ENCODE measurements around the gene LPCAT2. TPM values are rescaled to one million over a fixed set of nuclear protein-coding genes. Genes with fewer than 3 reads are reported as not detected.

The LPCAT2 gene
- total RNA-seq, 2 donors from 2014 or later: 0.30 to 3.0 TPM

DNA sequence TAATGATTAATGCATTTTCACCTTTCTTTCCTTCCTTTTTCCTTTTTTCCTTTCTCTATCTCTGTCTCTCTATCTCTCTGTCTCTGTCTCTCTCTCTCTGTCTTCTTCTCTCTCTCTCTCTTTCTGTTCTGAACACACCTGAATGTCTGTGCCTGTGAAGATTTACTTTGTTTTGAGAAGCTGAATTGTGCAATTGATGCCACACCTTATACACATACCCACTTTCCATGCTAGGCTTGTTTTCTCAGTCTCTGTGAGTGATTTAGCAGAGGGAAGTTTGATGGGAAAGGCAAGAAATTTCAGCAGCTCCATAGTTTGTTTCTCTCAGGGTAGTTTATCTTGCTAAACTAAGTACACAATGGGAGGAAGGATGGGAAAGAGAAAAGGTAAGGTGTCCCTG is 48.3 kb downstream of the LPCAT2 start:
- H3K9me3 Mint-ChIP-seq: peaks cover 0 to 3% of the 10 kb centered on the region in 2 donors
- no peak overlapping the region for H3K27ac Mint-ChIP-seq
- no peaks in the 10 kb centered on the region for H3K36me3 Mint-ChIP-seq
- ATAC-seq (no peak), DNase-seq (ENCODE audit: low spot score in 2 of 2) (no peak)

- ATAC-seq (no peak), DNase-seq (ENCODE audit: low spot score in 2 of 2) (no peak)
- H3K36me3 Mint-ChIP-seq: no peaks in the 10 kb centered on the region
- no peak overlapping the region for H3K27ac Mint-ChIP-seq
- H3K9me3 Mint-ChIP-seq: peaks cover 0 to 3% of the 10 kb centered on the region in 2 donors
Observed at GRCh38 chr16:55559233-55559632, 50.4 kb downstream of the LPCAT2 start.

- H3K36me3 Mint-ChIP-seq: no peaks in the 10 kb centered on the region
- ATAC-seq (no peak), DNase-seq (ENCODE audit: low spot score in 2 of 2) (no peak)
- peaks cover 0 to 3% of the 10 kb centered on the region in 2 donors for H3K9me3 Mint-ChIP-seq
- H3K27ac Mint-ChIP-seq: no peak overlapping the region
Observed at GRCh38 chr16:55559933-55560516, 51.2 kb downstream of the LPCAT2 start.

DNA sequence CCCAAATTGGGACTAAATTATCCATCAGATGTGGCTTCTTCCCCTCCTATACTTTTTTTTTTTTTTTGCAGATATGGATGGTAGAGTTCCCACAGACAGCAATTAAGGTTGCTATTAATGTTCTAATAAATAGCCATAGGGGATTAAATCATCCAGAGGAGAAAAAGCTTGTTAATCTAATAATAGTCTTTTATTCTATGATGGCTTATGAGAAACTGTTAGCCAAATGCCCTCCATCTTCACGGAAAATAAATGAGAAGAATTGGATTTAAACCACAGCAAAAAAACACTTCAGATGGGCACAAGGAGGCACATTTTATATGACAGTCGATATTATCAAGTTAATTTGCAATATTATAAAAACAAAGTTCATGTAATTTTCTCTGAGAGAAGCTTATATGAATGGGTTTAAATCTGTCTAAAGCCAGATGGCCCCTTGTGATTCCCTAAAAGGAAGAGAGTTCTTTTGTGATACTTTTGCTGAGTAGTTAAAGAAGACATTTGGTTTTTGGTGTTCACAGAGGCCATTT is 52.5 kb downstream of the LPCAT2 start:
- ATAC-seq (no peak), DNase-seq (ENCODE audit: low spot score in 2 of 2) (no peak)
- no peaks in the 10 kb centered on the region for H3K36me3 Mint-ChIP-seq
- no peak overlapping the region for H3K27ac Mint-ChIP-seq
- peaks cover 0 to 3% of the 10 kb centered on the region in 2 donors for H3K9me3 Mint-ChIP-seq

DNA sequence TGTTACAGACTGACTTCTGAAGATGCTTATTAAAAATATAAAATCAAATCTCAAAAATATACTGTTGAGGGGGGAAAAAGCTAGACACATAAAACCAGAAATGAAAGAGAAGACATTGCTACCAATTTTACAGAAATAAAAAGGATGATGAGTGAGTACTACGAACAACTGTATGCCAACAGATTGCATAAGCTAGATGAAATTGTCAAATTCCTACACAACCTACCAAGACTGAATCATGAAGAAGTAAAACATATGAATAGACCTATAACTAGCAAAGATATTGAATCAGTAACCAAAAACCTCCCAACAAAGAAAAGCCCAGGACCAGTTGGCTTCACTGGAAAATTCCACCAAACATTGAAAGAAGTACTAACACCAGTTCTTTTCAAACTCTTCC is 54.1 kb downstream of the LPCAT2 start:
- H3K27ac Mint-ChIP-seq: no peak overlapping the region
- ATAC-seq (no peak), DNase-seq (ENCODE audit: low spot score in 2 of 2) (no peak)
- no peaks in the 10 kb centered on the region for H3K36me3 Mint-ChIP-seq
- no peaks in the 10 kb centered on the region for H3K9me3 Mint-ChIP-seq

GRCh38 chr16:55563797-55564196 is 54.9 kb downstream of the LPCAT2 start:
- no peaks in the 10 kb centered on the region for H3K36me3 Mint-ChIP-seq
- no peak for DNase-seq (ENCODE audit: low spot score in 2 of 2)
- no peak overlapping the region for H3K27ac Mint-ChIP-seq
- no peaks in the 10 kb centered on the region for H3K9me3 Mint-ChIP-seq
- no peak for ATAC-seq

DNA sequence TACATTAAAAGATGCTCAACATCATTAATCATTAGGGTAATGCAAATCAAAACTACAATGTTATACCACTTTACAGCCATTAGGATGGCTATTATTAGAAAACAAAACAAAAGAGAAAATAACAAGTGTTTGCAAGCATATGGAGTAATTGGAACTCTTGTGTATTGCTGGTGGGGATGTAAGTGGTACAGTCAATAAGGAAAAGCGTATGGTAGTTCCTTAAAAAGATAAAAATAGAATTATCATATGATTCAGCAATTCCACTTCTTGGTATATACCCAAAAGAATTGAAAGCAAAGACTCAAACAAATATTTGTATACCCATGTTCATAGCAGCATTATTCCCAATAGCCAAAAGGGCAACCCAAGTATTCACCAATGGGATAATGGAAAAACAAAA is 56.2 kb downstream of the LPCAT2 start:
- Mint-ChIP-seq H3K9me3 (no peaks in the 10 kb centered on the region), H3K36me3 (no peaks in the 10 kb centered on the region), H3K27ac (no peak overlapping the region)
- DNase-seq (ENCODE audit: low spot score in 2 of 2): no peak
- ATAC-seq: no peak

GRCh38 chr16:55566432-55567175 is 57.7 kb downstream of the LPCAT2 start, which contains the start of gene CAPNS2:
CAPNS2 (plus strand) TSS chr16:55566684; CDS start chr16:55566757, 73 bp downstream.
- ATAC-seq (no peak), DNase-seq (ENCODE audit: low spot score in 2 of 2) (no peak)
- Mint-ChIP-seq H3K27ac (no peak within 1 kb of the TSS), H3K36me3 (no peaks in the 10 kb centered on the region), H3K9me3 (no peaks in the 10 kb centered on the region)

GRCh38 chr16:55567382-55567781 is 58.5 kb downstream of the LPCAT2 start:
- Mint-ChIP-seq H3K36me3 (no peaks in the 10 kb centered on the region), H3K27ac (no peak overlapping the region), H3K9me3 (no peaks in the 10 kb centered on the region)
- ATAC-seq (no peak), DNase-seq (ENCODE audit: low spot score in 2 of 2) (no peak)

- ATAC-seq (no peak), DNase-seq (ENCODE audit: low spot score in 2 of 2) (no peak)
- Mint-ChIP-seq H3K27ac (no peak overlapping the region), H3K36me3 (no peaks in the 10 kb centered on the region), H3K9me3 (no peaks in the 10 kb centered on the region)
Observed at GRCh38 chr16:55568207-55568606, 59.3 kb downstream of the LPCAT2 start.

DNA sequence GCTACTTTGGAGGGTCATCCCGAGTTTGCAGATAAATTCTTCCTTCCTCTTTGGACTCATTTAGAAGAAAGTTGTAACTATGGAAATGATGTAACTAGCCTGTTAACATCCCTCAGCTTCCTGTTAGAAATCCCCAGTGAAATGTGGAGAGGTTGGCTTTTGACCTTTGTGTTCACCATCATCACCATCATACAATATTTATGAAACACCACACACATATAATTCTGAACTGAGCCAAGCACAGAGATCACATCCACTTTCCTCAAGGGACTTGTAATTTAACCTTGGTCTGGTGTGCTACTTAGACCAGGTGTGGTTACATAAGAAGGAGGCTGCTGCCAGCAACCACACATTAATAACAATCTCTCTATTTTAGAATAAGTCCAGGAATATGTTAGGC is 60.2 kb downstream of the LPCAT2 start:
- ATAC-seq (no peak), DNase-seq (ENCODE audit: low spot score in 2 of 2) (no peak)
- no peaks in the 10 kb centered on the region for H3K9me3 Mint-ChIP-seq
- H3K27ac Mint-ChIP-seq: no peak overlapping the region
- no peaks in the 10 kb centered on the region for H3K36me3 Mint-ChIP-seq

DNA sequence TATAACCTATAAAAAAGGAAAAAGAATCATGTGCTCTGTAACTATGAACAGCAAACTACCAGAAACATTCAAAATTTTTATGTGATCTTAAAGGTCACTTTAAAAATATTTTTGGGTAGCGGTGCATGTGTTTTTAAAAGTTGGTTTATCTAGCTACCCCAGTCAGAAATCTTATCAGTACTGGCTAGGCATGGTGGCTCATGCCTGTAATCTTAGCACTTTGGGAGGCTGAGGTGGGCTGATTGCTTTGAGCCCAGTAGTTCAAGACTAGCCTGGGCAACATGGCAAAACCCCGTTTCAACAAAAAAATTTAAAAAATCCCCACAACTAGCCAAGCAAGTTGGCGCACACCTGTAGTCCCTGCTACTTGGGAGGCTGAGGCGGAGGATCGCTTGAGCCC is 61.3 kb downstream of the LPCAT2 start:
- ATAC-seq: no peak
- DNase-seq (ENCODE audit: low spot score in 2 of 2): no peak
- Mint-ChIP-seq H3K27ac (no peak overlapping the region), H3K9me3 (no peaks in the 10 kb centered on the region), H3K36me3 (no peaks in the 10 kb centered on the region)

DNA sequence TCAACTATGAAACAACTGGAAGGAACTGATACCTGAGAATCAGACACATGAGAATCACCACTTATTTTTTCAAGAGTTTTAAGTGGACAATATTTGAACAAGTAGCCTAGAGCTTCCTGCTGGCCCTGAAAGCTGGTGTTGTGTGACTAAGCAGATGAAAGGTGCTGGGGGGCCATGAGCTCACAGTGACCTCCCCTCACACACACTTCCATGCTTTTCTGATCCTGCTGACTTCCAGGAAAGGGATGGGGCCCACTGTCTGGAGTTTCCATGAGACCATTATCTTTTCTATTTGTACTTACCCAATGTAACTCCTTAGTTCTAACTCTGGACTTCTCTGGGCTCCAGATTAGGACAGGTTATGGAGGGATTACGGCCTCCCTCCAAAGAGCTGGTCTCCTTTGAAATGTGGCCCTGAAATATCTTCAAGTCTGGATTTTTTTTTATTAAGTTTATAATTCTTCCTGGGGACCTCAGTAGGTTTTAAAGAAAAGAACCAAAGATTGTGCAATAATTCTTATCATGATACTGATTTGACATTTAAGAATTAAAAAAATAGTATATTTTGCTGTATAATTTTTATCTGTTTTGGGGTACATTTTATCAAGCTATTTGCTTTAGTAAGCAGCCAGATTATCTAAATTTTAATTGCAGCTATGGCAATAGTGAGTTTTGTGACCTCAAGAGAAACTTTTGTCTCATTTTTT is 62.5 kb downstream of the LPCAT2 start:
- no peak overlapping the region for H3K27ac Mint-ChIP-seq
- ATAC-seq: no peak

DNA sequence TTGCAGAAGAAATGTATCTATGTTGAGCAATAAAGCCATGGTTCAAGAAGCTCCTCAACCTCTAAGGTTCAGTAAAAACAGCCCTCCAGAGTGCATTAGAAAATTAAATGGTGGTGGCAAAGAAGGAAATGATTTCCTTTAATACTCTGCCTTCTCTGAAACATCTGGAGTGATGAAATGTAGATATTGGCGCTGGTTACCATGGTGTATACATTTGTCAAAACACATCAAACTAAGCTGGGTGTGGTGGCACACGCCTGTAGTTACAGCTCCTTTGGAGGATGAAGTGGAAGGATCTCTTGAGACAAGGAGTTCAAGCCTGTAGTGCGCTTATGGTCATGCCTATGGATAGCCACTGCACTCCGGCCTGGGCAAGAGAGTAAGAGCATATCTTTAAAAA is 63.6 kb downstream of the LPCAT2 start:
- H3K36me3 Mint-ChIP-seq: no peaks in the 10 kb centered on the region
- DNase-seq (ENCODE audit: low spot score in 2 of 2) (no peak), ATAC-seq (no peak)
- H3K9me3 Mint-ChIP-seq: no peaks in the 10 kb centered on the region
- H3K27ac Mint-ChIP-seq: no peak overlapping the region

More for the DNA sequence above, 62.5 kb downstream of the LPCAT2 start:
- Mint-ChIP-seq H3K9me3 (no peaks in the 10 kb centered on the region), H3K36me3 (no peaks in the 10 kb centered on the region)
- no peak for DNase-seq (ENCODE audit: low spot score in 2 of 2)

GRCh38 chr16:55574811-55575210 is 65.9 kb downstream of the LPCAT2 start:
- no peak for DNase-seq (ENCODE audit: low spot score in 2 of 2)
- no peaks in the 10 kb centered on the region for H3K9me3 Mint-ChIP-seq
- ATAC-seq: no peak
- H3K36me3 Mint-ChIP-seq: no peaks in the 10 kb centered on the region
- H3K27ac Mint-ChIP-seq: no peak overlapping the region

GRCh38 chr16:55575496-55575895 is 66.6 kb downstream of the LPCAT2 start:
- no peak overlapping the region for H3K27ac Mint-ChIP-seq
- ATAC-seq (no peak), DNase-seq (ENCODE audit: low spot score in 2 of 2) (no peak)
- H3K36me3 Mint-ChIP-seq: no peaks in the 10 kb centered on the region
- no peaks in the 10 kb centered on the region for H3K9me3 Mint-ChIP-seq

GRCh38 chr16:55576384-55576783 is 67.5 kb downstream of the LPCAT2 start:
- no peaks in the 10 kb centered on the region for H3K36me3 Mint-ChIP-seq
- no peaks in the 10 kb centered on the region for H3K9me3 Mint-ChIP-seq
- H3K27ac Mint-ChIP-seq: no peak overlapping the region
- no peak for ATAC-seq
- DNase-seq (ENCODE audit: low spot score in 2 of 2): no peak
